RWPE1 (cell line): Measurements from ENCODE around the gene ANKRD39.

Experiments used
- CTCF ChIA-PET: fragments of 350-600 bp; sonication (Branson Sonifier 250); formaldehyde crosslinking; extraction: SDS; loops from one replicate; lab custom pipeline; 2021; lab: Yijun Ruan, JAX
- POLR2A ChIA-PET: fragments of 400-600 bp; formaldehyde crosslinking; extraction: SDS; loops from one replicate; lab custom pipeline; 2020; ENCODE audit warnings: antibody characterized with exemption; ENCODE audit not compliant: low non-redundant PET; lab: Yijun Ruan, JAX
- DNase-seq: peaks from one replicate; pipeline ENCODE4 v3.0.0; 2012; ENCODE audit warnings: low spot score
- H3K27ac ChIP-seq: fragments of 450-650 bp; 2 replicates; pipeline ENCODE4 v1.5.1; 2017
- TF ChIP-seq, protein P1 (sequence below): fragments of 450-650 bp; conservative IDR thresholded peaks from 2 replicates; pipeline ENCODE4 v1.5.1; 2017; ENCODE audit warnings: low read depth, mild to moderate bottlenecking

Gene ANKRD39

GRCh38 chr2:96898641-96899412, 41.0 kb upstream of the ANKRD39 start:
- H3K27ac ChIP-seq, result peak overlapping the region; percentile 67
- CTCF ChIA-PET, result interaction anchor here (0.7 to 0.8 kb wide), 2 partner anchors 15 to 30 kb away, joined by 3 to 4 read pairs; no protein-coding TSS in a partner anchor
- DNase-seq, result no peak
- POLR2A ChIA-PET, result no interaction called here
- TF ChIP-seq, protein P1, sequence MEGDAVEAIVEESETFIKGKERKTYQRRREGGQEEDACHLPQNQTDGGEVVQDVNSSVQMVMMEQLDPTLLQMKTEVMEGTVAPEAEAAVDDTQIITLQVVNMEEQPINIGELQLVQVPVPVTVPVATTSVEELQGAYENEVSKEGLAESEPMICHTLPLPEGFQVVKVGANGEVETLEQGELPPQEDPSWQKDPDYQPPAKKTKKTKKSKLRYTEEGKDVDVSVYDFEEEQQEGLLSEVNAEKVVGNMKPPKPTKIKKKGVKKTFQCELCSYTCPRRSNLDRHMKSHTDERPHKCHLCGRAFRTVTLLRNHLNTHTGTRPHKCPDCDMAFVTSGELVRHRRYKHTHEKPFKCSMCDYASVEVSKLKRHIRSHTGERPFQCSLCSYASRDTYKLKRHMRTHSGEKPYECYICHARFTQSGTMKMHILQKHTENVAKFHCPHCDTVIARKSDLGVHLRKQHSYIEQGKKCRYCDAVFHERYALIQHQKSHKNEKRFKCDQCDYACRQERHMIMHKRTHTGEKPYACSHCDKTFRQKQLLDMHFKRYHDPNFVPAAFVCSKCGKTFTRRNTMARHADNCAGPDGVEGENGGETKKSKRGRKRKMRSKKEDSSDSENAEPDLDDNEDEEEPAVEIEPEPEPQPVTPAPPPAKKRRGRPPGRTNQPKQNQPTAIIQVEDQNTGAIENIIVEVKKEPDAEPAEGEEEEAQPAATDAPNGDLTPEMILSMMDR, result no peak

GRCh38 chr2:96898135-96898505, 40.3 kb upstream of the ANKRD39 start:
- H3K27ac ChIP-seq, result 0 out of 2 replicates have a peak overlapping the region, but pooled peaks have one; percentile 2
- DNase-seq, result no peak
- CTCF ChIA-PET, result interaction anchor here (0.6 to 0.8 kb wide), 2 partner anchors 14 kb away, joined by 3 to 4 read pairs; no protein-coding TSS in a partner anchor
- POLR2A ChIA-PET, result no interaction called here
- TF ChIP-seq, protein P1, result no peak

GRCh38 chr2:96897491-96898134, 39.8 kb upstream of the ANKRD39 start:
- POLR2A ChIA-PET, result no interaction called here
- no peak for DNase-seq

DNA sequence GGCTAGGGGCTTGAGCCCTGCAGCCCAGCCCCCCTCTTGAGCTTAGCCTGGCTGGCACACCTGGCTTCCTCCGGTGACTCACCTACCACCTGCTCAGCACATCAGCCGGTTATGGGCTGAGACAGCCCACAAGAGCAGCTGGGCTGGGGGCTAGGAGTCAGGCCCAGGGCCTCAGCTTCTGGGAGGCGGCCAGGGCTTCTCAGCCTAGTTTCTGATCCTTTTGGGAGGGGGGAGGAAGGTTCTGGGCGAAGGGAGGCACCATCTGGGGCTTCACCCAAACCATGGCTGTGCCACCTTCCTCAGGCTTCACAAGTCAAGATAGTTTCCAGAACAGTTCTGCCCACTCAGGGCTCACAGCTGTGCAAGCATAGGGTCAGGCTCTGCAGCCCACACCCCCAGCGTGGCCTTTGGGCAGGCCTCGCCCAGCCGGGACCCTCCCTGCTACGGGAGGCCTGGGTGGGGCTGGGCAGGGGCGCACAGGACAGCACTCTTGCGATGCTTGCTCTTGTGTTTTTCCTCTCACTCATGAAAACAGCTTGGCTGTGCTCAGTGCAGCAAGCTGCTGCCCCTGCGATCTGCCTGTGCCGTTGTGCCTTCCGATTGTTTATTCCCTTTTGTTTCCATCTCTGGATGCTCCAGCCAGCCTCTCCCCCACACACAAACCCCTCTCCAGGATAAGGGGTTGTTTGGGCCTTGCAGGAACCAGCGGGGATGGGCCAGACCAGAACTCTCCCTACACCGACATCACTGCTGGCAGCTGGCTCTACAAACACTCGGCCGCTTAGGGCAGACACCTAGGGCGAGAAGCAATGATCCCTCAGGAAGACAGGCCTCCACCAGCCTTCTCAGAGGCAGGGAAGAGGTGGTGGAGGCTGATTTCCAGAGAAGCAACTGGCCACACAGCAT, 38.2 kb upstream of the ANKRD39 start:
- ChIA-PET CTCF (interaction anchor here (0.7 to 0.9 kb wide), 2 partner anchors 27 to 37 kb away, joined by 4 read pairs; no protein-coding TSS in a partner anchor), POLR2A (interaction anchor here (0.6 to 0.9 kb wide), 2 partner anchors 32 to 38 kb away, joined by 3 read pairs; no protein-coding TSS in a partner anchor)
- H3K27ac ChIP-seq, result peak overlapping the region; percentile 64
- DNase-seq, result peak; percentile 75
- TF ChIP-seq, protein P1, result no peak

More at GRCh38 chr2:96897491-96898134, 39.8 kb upstream of the ANKRD39 start:
- CTCF ChIA-PET, result interaction anchor here (0.6 to 0.8 kb wide), 2 partner anchors 13 to 15 kb away, joined by 3 to 4 read pairs; no protein-coding TSS in a partner anchor
- TF ChIP-seq, protein P1, result no peak
- 0 out of 2 replicates have a peak overlapping the region, but pooled peaks have one; percentile 2 for H3K27ac ChIP-seq

DNA sequence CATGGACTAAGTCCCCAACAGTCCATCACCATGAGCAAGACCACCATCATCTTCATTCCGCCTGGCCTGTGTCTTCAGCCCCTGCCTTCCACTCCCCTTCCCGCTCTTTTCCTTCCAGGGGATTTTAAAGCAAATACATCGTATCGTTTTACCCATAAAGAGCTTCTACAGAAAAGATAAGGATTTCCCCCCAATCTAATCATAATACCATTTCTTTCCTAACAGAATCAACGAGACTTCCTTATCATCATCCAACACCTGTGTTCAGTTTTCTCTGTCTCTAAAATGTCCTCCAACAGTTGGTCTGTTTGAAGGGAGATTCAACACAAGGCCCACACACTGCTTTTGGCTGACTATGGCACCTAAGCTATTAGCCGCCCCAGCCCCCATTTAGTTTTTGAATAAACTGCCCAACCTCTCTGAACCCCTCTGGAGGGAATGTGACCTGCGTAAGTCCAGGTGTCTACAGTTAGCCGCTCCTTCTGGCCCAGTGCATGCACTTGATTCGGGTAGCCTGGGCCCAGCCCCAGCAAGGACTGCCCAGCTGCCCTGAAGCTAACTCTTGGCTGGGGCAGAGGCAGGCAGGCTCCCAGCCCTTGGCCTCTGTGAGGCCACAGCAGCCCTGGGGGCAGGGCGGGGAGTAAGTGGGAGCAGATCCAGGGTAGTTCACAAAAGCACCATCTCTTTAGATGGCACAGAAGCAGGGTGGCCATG, 37.4 kb upstream of the ANKRD39 start:
- POLR2A ChIA-PET, result interaction anchor here (0.6 to 0.9 kb wide), 2 partner anchors 33 to 37 kb away, joined by 3 read pairs; no protein-coding TSS in a partner anchor
- TF ChIP-seq, protein P1, result no peak
- CTCF ChIA-PET, result interaction anchor here (0.7 to 0.9 kb wide), 2 partner anchors 26 to 37 kb away, joined by 4 read pairs; no protein-coding TSS in a partner anchor
- DNase-seq, result no peak
- H3K27ac ChIP-seq, result peak overlapping the region; percentile 64
